SH-SY5Y (cell line): ENCODE measurements around the gene PDHX.

ENCODE experiments used
- GATA2 ChIP-seq: IDR thresholded peaks from 2 replicates; pipeline ENCODE4 v1.6.1; 2011; ENCODE audit warnings: mild to moderate bottlenecking, low read depth, low read length
- GATA3 ChIP-seq: IDR thresholded peaks from 2 replicates; pipeline ENCODE4 v1.6.1; 2011; ENCODE audit warnings: low read depth, mild to moderate bottlenecking, low read length, moderate library complexity

DNA sequence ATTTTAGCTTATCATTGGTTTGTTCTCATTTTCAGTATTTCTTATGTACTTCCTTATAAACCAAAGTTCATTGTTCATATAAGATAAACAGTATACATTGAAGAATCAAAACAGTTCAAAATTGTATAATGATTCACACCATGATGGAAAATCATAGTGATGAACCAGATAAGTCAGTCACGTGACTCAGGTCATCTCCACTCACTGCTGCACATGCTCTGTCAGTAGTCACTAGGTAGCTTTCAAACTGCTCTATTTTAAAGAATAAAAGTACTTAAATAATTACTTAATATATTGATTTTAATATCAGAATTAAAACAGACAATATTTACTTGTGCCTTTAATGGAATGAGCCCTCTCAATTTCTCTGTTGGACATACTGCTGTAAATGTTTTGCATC lies 37.5 kb downstream of the PDHX start:
- TF ChIP-seq GATA2, result no peak
- TF ChIP-seq GATA3, result no peak
